ENCODE measurements around the gene ETFDH.

DNA sequence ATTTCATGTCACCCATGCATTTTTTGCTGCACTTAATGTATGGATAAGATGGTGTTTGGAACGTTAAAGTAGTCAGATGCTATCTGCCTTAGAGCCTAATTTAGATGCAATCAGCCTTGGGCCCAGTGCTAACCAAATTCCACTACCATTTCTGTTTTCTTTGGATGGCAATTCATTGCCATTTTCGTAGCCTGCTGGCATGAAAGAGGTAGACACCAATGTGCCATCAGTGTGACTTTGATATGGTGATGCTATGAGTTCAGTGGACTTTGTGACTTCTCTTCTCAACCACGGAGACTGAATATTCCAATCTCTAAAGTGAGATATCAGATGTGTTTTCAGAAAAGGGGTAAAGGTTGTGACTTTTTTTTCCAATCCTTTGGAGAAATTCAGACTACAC lies 1.5 kb downstream of the ETFDH start:
- TF ChIP-seq, protein P1, sequence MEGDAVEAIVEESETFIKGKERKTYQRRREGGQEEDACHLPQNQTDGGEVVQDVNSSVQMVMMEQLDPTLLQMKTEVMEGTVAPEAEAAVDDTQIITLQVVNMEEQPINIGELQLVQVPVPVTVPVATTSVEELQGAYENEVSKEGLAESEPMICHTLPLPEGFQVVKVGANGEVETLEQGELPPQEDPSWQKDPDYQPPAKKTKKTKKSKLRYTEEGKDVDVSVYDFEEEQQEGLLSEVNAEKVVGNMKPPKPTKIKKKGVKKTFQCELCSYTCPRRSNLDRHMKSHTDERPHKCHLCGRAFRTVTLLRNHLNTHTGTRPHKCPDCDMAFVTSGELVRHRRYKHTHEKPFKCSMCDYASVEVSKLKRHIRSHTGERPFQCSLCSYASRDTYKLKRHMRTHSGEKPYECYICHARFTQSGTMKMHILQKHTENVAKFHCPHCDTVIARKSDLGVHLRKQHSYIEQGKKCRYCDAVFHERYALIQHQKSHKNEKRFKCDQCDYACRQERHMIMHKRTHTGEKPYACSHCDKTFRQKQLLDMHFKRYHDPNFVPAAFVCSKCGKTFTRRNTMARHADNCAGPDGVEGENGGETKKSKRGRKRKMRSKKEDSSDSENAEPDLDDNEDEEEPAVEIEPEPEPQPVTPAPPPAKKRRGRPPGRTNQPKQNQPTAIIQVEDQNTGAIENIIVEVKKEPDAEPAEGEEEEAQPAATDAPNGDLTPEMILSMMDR (IDR thresholded peaks at IDR 0.05), result no peak
- no peak for TF ChIP-seq POLR2A (IDR thresholded peaks at IDR 0.05)
